ENCODE data around the gene TRIM28. TPM values are rescaled to one million over a fixed set of nuclear protein-coding genes. Genes with fewer than 3 reads are reported as not detected.
"Not testable (repeated sequence)": the region's sequence is repeated elsewhere in the genome, so short reads cannot be mapped to it uniquely, and the experiment has no call there.

Gene TRIM28
- total RNA-seq, 4 donors from 2014 or later: 171 to 274 (median 196) TPM

DNA sequence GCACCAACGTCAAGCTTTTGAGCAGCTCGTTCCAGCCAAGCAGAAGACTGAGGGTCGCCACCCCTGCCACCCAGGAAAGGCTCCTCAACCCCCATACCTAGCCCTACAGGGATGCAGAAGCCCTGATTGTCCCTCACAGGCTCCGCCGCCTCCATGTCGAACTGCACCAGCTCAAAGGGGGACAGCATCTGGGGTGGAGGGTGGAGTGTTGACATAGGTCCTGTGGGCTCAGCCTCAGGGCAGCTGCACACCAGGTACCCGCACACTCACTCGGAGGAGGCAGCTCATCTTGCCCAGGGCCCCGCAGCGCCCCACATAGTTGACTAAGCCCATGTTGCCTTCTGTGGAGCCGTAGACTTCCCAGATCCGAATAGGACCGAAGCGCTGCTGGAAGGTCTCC lies 43.6 kb upstream of the TRIM28 start:
- 60 to 100% methylated on average over 1 of the region's 14 CpGs for WGBS, 2 donors (ENCODE audit: low coverage in 1 of 2)
- ATAC-seq: no peak
- H3K27ac ChIP-seq: peak overlapping the region in 1 of 4 donors; percentile 87
- H3K27me3 ChIP-seq: no peaks in the 10 kb centered on the region
- H3K4me3 ChIP-seq: peak overlapping the region in 1 of 2 donors; percentile 59
- H3K4me1 ChIP-seq: peaks cover 0 to 26% (median 18%) of the 10 kb centered on the region in 3 donors
- H3K9me3 ChIP-seq: no peaks in the 10 kb centered on the region
- no peaks in the 10 kb centered on the region for H3K36me3 ChIP-seq
- TF ChIP-seq, protein P1, sequence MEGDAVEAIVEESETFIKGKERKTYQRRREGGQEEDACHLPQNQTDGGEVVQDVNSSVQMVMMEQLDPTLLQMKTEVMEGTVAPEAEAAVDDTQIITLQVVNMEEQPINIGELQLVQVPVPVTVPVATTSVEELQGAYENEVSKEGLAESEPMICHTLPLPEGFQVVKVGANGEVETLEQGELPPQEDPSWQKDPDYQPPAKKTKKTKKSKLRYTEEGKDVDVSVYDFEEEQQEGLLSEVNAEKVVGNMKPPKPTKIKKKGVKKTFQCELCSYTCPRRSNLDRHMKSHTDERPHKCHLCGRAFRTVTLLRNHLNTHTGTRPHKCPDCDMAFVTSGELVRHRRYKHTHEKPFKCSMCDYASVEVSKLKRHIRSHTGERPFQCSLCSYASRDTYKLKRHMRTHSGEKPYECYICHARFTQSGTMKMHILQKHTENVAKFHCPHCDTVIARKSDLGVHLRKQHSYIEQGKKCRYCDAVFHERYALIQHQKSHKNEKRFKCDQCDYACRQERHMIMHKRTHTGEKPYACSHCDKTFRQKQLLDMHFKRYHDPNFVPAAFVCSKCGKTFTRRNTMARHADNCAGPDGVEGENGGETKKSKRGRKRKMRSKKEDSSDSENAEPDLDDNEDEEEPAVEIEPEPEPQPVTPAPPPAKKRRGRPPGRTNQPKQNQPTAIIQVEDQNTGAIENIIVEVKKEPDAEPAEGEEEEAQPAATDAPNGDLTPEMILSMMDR (IDR thresholded peaks at IDR 0.05): no peak
- TF ChIP-seq POLR2A (IDR thresholded peaks at IDR 0.05): no peak
- TF ChIP-seq POLR2AphosphoS5 (IDR thresholded peaks at IDR 0.05): no peak
- TF ChIP-seq EP300 (IDR thresholded peaks at IDR 0.05): no peak

DNA sequence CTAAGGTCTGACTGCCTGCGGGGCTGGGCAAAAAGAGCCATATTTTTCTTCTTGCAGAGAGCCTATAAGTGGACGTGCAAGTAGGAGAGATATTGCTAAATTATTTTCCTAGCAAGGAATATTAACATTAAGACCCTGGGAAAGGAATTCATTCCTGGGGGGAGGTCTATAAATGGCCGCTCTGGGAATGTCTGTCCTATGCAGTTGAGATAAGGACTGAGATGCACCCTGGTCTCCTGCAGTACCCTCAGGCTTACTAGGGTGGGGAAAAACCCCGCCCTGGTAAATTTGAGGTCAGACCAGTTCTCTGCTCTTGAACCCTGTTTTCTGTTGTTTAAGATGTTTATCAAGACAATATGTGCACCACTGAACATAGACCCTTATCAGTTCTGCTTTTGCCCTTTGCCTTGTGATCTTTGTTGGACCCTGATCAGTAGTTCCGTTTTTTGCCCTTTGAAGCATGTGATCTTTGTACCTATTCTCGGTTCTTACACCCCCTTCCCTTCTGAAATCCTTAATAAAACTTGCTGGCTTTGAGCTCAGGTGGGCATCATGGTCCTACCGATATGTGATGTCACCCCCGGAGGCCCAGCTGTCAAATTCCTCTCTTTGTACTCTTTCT lies 36.2 kb upstream of the TRIM28 start:
- H3K4me1 ChIP-seq, H3K9me3 ChIP-seq, ATAC-seq, H3K4me3 ChIP-seq, H3K27ac ChIP-seq, H3K36me3 ChIP-seq, H3K27me3 ChIP-seq: not testable (repeated sequence)
- 79 to 80% methylated on average over 4 to 7 of the region's 8 CpGs for WGBS, 2 donors (ENCODE audit: low coverage in 1 of 2)

DNA sequence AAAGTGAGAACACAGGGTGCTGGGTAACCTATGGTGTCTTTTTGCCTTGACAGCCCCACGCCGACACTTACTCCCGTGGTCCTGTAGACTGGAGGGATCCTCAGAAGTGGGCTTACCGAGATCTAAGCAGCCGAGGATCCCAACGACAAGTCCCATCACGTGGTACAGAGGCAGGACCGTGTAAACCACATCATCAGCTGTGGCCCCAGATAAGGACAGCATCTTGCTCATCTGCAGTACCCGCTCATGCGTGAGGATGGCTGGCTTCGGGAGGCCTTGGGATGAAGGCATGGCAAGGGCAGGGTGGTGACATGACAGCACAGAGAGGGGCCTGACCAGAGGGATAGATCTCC lies 34.2 kb upstream of the TRIM28 start:
- H3K27ac ChIP-seq: no peak overlapping the region

DNA sequence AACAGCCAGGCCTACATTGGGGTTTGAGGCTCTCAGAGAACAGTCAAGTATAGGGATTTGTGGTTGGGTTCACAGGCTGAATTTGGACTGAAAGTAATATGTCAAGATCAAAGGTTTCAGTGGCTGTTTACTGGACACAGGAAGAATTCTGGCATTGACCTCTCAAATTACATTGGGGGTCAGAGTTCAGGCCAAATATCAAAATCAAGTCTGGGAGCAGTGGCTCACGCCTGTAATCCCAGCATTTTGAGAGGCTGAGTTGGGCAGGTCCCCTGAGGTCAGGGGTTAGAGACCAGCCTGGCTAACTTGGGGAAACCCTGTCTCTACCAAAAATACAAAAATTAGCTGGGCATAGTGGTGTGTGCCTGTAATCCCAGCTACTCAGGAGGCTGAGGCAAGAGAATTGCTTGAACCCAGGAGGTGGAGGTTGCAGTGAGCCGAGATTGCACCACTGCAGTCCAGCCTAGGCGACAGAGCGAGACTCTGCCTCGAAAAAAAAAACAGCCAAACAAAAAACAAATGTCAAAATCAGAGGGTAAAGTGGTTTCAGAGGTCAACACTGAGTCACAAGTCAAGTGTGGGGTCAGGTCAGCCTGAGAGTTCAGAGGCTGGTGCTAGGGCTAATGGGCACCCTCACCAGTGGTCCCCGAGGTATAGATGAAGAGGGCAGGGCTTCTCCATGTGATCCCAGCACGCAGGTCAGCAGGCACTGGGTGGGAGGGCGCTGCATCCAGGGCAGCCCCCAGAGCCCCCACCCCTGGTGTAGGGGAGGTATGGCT lies 33.6 kb upstream of the TRIM28 start:
- H3K4me3 ChIP-seq: no peak overlapping the region
- TF ChIP-seq EP300 (IDR thresholded peaks at IDR 0.05): no peak
- TF ChIP-seq, protein P1 (IDR thresholded peaks at IDR 0.05): no peak
- TF ChIP-seq POLR2A (IDR thresholded peaks at IDR 0.05): no peak
- TF ChIP-seq POLR2AphosphoS5 (IDR thresholded peaks at IDR 0.05): no peak
- ATAC-seq: no peak
- H3K36me3 ChIP-seq: peaks cover 0 to 2% of the 10 kb centered on the region in 2 donors
- no peaks in the 10 kb centered on the region for H3K9me3 ChIP-seq
- peaks cover 0 to 24% (median 11%) of the 10 kb centered on the region in 3 donors for H3K4me1 ChIP-seq
- no peaks in the 10 kb centered on the region for H3K27me3 ChIP-seq
- WGBS, 2 donors (ENCODE audit: low coverage in 1 of 2): 75 to 78% methylated on average over 5 to 8 of the region's 8 CpGs
- H3K27ac ChIP-seq: no peak overlapping the region

More for the DNA sequence above, 34.2 kb upstream of the TRIM28 start:
- no peak overlapping the region for H3K4me3 ChIP-seq
- TF ChIP-seq POLR2AphosphoS5 (IDR thresholded peaks at IDR 0.05) (no peak), POLR2A (IDR thresholded peaks at IDR 0.05) (no peak), EP300 (IDR thresholded peaks at IDR 0.05) (no peak)
- TF ChIP-seq, protein P1 (IDR thresholded peaks at IDR 0.05): no peak
- H3K4me1 ChIP-seq: peaks cover 0 to 18% (median 11%) of the 10 kb centered on the region in 3 donors
- 57 to 84% methylated on average over 2 to 5 of the region's 11 CpGs for WGBS, 2 donors (ENCODE audit: low coverage in 1 of 2)
- H3K9me3 ChIP-seq: no peaks in the 10 kb centered on the region
- H3K36me3 ChIP-seq: no peaks in the 10 kb centered on the region
- ATAC-seq: no peak
- no peaks in the 10 kb centered on the region for H3K27me3 ChIP-seq

DNA sequence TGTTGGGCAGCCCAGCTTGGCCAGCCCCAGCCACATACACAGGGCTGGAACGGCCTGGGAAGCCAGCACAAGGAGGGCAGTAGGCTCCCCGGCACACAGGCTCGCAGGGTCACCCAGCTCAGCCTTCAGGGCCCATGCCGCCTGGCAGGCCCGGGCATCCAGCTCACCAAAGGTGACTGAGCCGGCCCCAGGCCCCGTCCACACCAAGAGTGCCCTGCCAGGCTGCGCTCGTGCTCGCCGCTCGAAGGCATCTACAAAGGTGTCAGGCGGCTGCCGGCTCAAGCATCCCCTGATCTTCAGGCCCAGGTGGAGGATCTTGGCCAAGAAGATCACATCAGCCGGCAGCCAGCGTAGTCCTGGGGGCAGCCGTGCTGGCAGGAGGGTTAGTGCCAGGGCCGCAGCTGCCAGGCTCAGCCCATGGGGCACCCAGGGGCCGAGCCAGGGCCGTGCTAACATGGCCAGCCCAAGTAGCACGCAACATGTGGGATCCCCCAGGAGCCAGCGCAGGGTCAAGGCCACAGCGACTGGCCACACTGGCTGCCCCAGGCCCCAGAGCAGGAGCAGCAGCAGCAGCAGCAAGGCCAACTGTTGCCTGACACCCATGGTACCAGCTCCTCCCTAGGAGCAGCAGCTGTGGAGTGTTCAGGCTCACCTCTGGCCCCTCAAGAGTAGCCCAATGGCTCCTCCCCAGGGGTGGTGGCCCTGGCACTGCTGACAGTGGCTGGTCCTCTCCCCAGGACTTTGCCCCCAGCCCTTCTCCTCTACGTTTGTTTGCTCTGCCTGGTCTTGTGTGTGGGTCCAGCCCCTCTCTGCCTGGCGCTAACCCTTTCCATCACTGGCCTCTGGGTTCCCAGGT lies 32.3 kb upstream of the TRIM28 start, which contains the start of gene SLC27A5:
Gene SLC27A5, minus strand, starts transcription at position 640 of the 856 bp plus-strand sequence. Its CDS starts 37 bp downstream, at position 603.
- TF ChIP-seq POLR2AphosphoS5 (IDR thresholded peaks at IDR 0.05) (no peak), EP300 (IDR thresholded peaks at IDR 0.05) (no peak), POLR2A (IDR thresholded peaks at IDR 0.05) (no peak)
- TF ChIP-seq, protein P1 (IDR thresholded peaks at IDR 0.05): no peak
- Histone ChIP-seq H3K36me3 (peaks cover 0 to 15% of the 10 kb centered on the region in 2 donors), H3K27ac (no peak within 1 kb of the TSS), H3K9me3 (no peaks in the 10 kb centered on the region), H3K4me1 (peaks cover 0 to 37% (median 11%) of the 10 kb centered on the region in 3 donors), H3K27me3 (no peaks in the 10 kb centered on the region), H3K4me3 (no peak within 1 kb of the TSS)
- 60 to 67% methylated on average over 1 of the region's 25 CpGs for WGBS, 2 donors (ENCODE audit: low coverage in 1 of 2)
- ATAC-seq: no peak
